ENCODE data around the gene IRAK2.

IRAK2 gene

GRCh38 chr3:10248984-10249748 lies 84.4 kb downstream of the IRAK2 start:
- Histone ChIP-seq H3K36me3 (ENCODE audit: insufficient read depth, low read length) (peaks cover 47% of the 10 kb centered on the region), H2AFZ (ENCODE audit: low read depth, low read length) (peak overlapping the region; percentile 93), H3K9me3 (ENCODE audit: insufficient read depth, low read length, severe bottlenecking) (peaks cover 13% of the 10 kb centered on the region), H3K79me2 (ENCODE audit: insufficient read depth, low read length) (peaks cover 60% of the 10 kb centered on the region), H3K27me3 (ENCODE audit: insufficient read depth, low read length, poor library complexity) (no peaks in the 10 kb centered on the region), H3K4me1 (ENCODE audit: insufficient read depth, low read length) (peaks cover 52% of the 10 kb centered on the region), H3K4me2 (ENCODE audit: insufficient read depth, low read length) (peak overlapping the region; percentile 84), H3K9ac (ENCODE audit: low read depth, low read length) (peak overlapping the region; percentile 91), H3K4me3 (ENCODE audit: low read depth in 1 of 2, low read length in 2 of 2) (peak overlapping the region; percentile 83 to 99), H3K27ac (ENCODE audit: low read length) (peak overlapping the region; percentile 95), H4K20me1 (ENCODE audit: insufficient read depth, low read length) (peaks cover 34% of the 10 kb centered on the region)
- peak; percentile 10 for ATAC-seq (ENCODE audit: insufficient read depth, low read depth)
- DNase-seq: peak; percentile 65
- TF ChIP-seq EZH2 (IDR thresholded peaks at IDR 0.05; ENCODE audit: borderline replicate concordance, low read depth, low read length, severe bottlenecking) (no peak), CTCF (IDR thresholded peaks at IDR 0.05; ENCODE audit: borderline replicate concordance, extremely low read depth, low read length, poor library complexity, severe bottlenecking) (no peak)

GRCh38 chr3:10249833-10250232 lies 85.1 kb downstream of the IRAK2 start:
- peaks cover 57% of the 10 kb centered on the region for H3K4me1 ChIP-seq (ENCODE audit: insufficient read depth, low read length)
- peaks cover 66% of the 10 kb centered on the region for H3K79me2 ChIP-seq (ENCODE audit: insufficient read depth, low read length)

GRCh38 chr3:10251006-10251405 lies 86.3 kb downstream of the IRAK2 start:
- Histone ChIP-seq H3K9me3 (ENCODE audit: insufficient read depth, low read length, severe bottlenecking) (peaks cover 3% of the 10 kb centered on the region), H4K20me1 (ENCODE audit: insufficient read depth, low read length) (peaks cover 47% of the 10 kb centered on the region), H3K27me3 (ENCODE audit: insufficient read depth, low read length, poor library complexity) (no peaks in the 10 kb centered on the region), H3K4me2 (ENCODE audit: insufficient read depth, low read length) (peak overlapping the region; percentile 84), H3K27ac (ENCODE audit: low read length) (no peak overlapping the region), H3K36me3 (ENCODE audit: insufficient read depth, low read length) (peaks cover 65% of the 10 kb centered on the region), H3K4me3 (ENCODE audit: low read depth in 1 of 2, low read length in 2 of 2) (no peak overlapping the region), H3K79me2 (ENCODE audit: insufficient read depth, low read length) (peaks cover 78% of the 10 kb centered on the region), H3K9ac (ENCODE audit: low read depth, low read length) (peak overlapping the region; percentile 91; the same call in 1 of the 2 replicates), H3K4me1 (ENCODE audit: insufficient read depth, low read length) (peaks cover 60% of the 10 kb centered on the region), H2AFZ (ENCODE audit: low read depth, low read length) (no peak overlapping the region)
- ATAC-seq (ENCODE audit: insufficient read depth, low read depth) (no peak), DNase-seq (no peak)
- TF ChIP-seq EZH2 (IDR thresholded peaks at IDR 0.05; ENCODE audit: borderline replicate concordance, low read depth, low read length, severe bottlenecking) (no peak), CTCF (IDR thresholded peaks at IDR 0.05; ENCODE audit: borderline replicate concordance, extremely low read depth, low read length, poor library complexity, severe bottlenecking) (no peak)

More at GRCh38 chr3:10249833-10250232, 85.1 kb downstream of the IRAK2 start:
- H3K9ac ChIP-seq (ENCODE audit: low read depth, low read length): peak overlapping the region; percentile 91
- no peak overlapping the region for H2AFZ ChIP-seq (ENCODE audit: low read depth, low read length)
- H4K20me1 ChIP-seq (ENCODE audit: insufficient read depth, low read length): peaks cover 39% of the 10 kb centered on the region
- ATAC-seq (ENCODE audit: insufficient read depth, low read depth): no peak
- H3K4me2 ChIP-seq (ENCODE audit: insufficient read depth, low read length): peak overlapping the region; percentile 84
- H3K36me3 ChIP-seq (ENCODE audit: insufficient read depth, low read length): peaks cover 54% of the 10 kb centered on the region
- H3K27ac ChIP-seq (ENCODE audit: low read length): peak overlapping the region; percentile 95
- TF ChIP-seq EZH2 (IDR thresholded peaks at IDR 0.05; ENCODE audit: borderline replicate concordance, low read depth, low read length, severe bottlenecking) (no peak), CTCF (IDR thresholded peaks at IDR 0.05; ENCODE audit: borderline replicate concordance, extremely low read depth, low read length, poor library complexity, severe bottlenecking) (no peak)
- peaks cover 13% of the 10 kb centered on the region for H3K9me3 ChIP-seq (ENCODE audit: insufficient read depth, low read length, severe bottlenecking)
- no peak for DNase-seq
- H3K4me3 ChIP-seq (ENCODE audit: low read depth in 1 of 2, low read length in 2 of 2): peak overlapping the region; percentile 83 to 99; a peak in 3 of 4 replicates
- no peaks in the 10 kb centered on the region for H3K27me3 ChIP-seq (ENCODE audit: insufficient read depth, low read length, poor library complexity)

Measured in DND-41 (cell line).